CMK (cell line): ENCODE results near the gene BLM.

ENCODE experiments used
- DNase-seq: peaks from one replicate; pipeline ENCODE4 v3.0.0-alpha.2; 2010; ENCODE audit warnings: low read depth

BLM gene

GRCh38 chr15:90790561-90790960 is 73.4 kb downstream of the BLM start:
- DNase-seq, result no peak

- no peak for DNase-seq
Measured at GRCh38 chr15:90794538-90794937, 77.4 kb downstream of the BLM start.

- no peak for DNase-seq
Measured at GRCh38 chr15:90799639-90800170, 82.6 kb downstream of the BLM start.

GRCh38 chr15:90801803-90802202 is 84.7 kb downstream of the BLM start:
- DNase-seq, result no peak

- DNase-seq, result no peak
Measured at GRCh38 chr15:90807074-90807785, 90.1 kb downstream of the BLM start.

- no peak for DNase-seq
Measured at GRCh38 chr15:90807786-90808086, 90.6 kb downstream of the BLM start.

- DNase-seq, result no peak
Measured at GRCh38 chr15:90808517-90809235, 91.5 kb downstream of the BLM start.

- DNase-seq, result no peak
Measured at GRCh38 chr15:90809536-90809935, 92.4 kb downstream of the BLM start.

GRCh38 chr15:90810354-90810753 is 93.2 kb downstream of the BLM start:
- no peak for DNase-seq

- no peak for DNase-seq
Measured at GRCh38 chr15:90812171-90812957, 95.2 kb downstream of the BLM start.

- no peak for DNase-seq
Measured at GRCh38 chr15:90812958-90813265, 95.8 kb downstream of the BLM start.

GRCh38 chr15:90813796-90814190 is 96.6 kb downstream of the BLM start:
- DNase-seq, result no peak

GRCh38 chr15:90814191-90814821 is 97.2 kb downstream of the BLM start:
- no peak for DNase-seq

GRCh38 chr15:90816401-90817116 is 99.4 kb downstream of the BLM start:
- DNase-seq, result no peak

GRCh38 chr15:90817117-90818057 is 100.2 kb downstream of the BLM start:
- DNase-seq, result no peak

GRCh38 chr15:90818251-90819210 is 101.4 kb downstream of the BLM start:
- no peak for DNase-seq

- DNase-seq, result no peak
Measured at GRCh38 chr15:90819390-90819789, 102.2 kb downstream of the BLM start.

- no peak for DNase-seq
Measured at GRCh38 chr15:90819850-90820249, 102.7 kb downstream of the BLM start.

GRCh38 chr15:90820481-90820880 is 103.3 kb downstream of the BLM start:
- no peak for DNase-seq
